Bronchial epithelial cell (primary cell): ENCODE measurements around the gene GATM. TPM values are rescaled to one million over a fixed set of nuclear protein-coding genes. Genes with fewer than 3 reads are reported as not detected.

Source experiments
- DNase-seq: peaks from one replicate; pipeline ENCODE4 v3.0.0-alpha.2; 2010; ENCODE audit warnings: low read depth
- FAIRE-seq: peaks from 2 replicates; lab custom pipeline; 2011; peaks lifted over from hg19 to GRCh38; lab: Jason Lieb, UNC
- H3K27me3 ChIP-seq: 2 replicates; pipeline ENCODE4 v1.5.1; 2011; ENCODE audit warnings: low read length; ENCODE audit not compliant: control insufficient read depth, insufficient read depth
- H3K36me3 ChIP-seq: 2 replicates; pipeline ENCODE4 v1.5.1; 2011; ENCODE audit warnings: low read length; ENCODE audit not compliant: control insufficient read depth, insufficient read depth
- H3K4me3 ChIP-seq: 2 replicates; pipeline ENCODE4 v1.5.1; 2011; ENCODE audit warnings: mild to moderate bottlenecking, low read depth, low read length, control low read depth
- total RNA-seq: library from RNA; depleted of rRNA; stranded (reverse); fragments of >200 nt; gene quantifications from 2 replicates; pipeline ENCODE4 v1.2.1, GENCODE V29; 2014
- TF ChIP-seq, protein P1 (sequence below): IDR thresholded peaks from 2 replicates; pipeline ENCODE4 v1.5.1; 2011; ENCODE audit warnings: mild to moderate bottlenecking, moderate library complexity, low read length, control low read depth, inconsistent platforms; ENCODE audit not compliant: insufficient read depth, severe bottlenecking

Gene GATM
- total RNA-seq, 1 donor from 2014 or later, result 1.3 TPM

DNA sequence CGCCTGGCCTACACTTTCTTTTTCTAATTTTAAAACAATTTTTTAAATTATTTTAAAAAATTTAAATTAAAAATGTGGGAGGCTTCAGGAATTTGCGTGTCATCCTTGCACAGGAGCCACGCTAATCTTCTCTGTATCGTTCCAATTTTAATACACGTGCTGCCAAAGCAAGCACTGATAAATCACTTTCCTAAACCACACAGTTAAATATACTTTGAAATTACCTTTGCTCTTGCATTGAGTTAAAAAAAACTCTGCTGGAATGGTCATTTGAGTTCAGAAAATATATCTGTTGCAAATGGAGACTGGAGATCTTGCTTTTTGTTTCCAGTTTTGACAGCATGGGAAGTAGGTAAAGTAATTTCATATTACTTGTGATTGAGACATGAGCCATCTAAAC is 23.6 kb downstream of the GATM start:
- TF ChIP-seq, protein P1, sequence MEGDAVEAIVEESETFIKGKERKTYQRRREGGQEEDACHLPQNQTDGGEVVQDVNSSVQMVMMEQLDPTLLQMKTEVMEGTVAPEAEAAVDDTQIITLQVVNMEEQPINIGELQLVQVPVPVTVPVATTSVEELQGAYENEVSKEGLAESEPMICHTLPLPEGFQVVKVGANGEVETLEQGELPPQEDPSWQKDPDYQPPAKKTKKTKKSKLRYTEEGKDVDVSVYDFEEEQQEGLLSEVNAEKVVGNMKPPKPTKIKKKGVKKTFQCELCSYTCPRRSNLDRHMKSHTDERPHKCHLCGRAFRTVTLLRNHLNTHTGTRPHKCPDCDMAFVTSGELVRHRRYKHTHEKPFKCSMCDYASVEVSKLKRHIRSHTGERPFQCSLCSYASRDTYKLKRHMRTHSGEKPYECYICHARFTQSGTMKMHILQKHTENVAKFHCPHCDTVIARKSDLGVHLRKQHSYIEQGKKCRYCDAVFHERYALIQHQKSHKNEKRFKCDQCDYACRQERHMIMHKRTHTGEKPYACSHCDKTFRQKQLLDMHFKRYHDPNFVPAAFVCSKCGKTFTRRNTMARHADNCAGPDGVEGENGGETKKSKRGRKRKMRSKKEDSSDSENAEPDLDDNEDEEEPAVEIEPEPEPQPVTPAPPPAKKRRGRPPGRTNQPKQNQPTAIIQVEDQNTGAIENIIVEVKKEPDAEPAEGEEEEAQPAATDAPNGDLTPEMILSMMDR, result no peak

DNA sequence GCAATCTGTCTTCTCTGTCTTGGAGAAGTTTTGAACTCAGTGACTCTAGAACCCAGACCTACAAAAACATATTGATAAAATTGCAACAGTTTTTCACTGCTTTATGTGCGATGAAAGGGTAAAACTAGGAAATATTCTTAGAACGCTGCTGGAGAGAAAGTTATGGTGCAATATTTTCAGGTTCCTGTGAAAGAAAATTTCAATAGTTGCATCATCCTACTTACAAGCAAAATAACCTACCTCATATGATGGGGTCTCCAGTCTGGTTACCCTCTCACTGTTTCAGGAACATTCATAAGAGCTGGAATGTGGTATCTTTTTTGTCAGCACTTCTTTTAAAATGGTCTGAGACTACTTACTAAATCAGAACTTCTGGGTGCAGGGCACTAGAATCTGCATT is 27.1 kb downstream of the GATM start:
- TF ChIP-seq, protein P1, result no peak
- FAIRE-seq (no peak), DNase-seq (no peak)
- Histone ChIP-seq H3K27me3 (peaks cover 1% of the 10 kb centered on the region), H3K36me3 (no peaks in the 10 kb centered on the region), H3K4me3 (no peak overlapping the region)

More for the DNA sequence above, 23.6 kb downstream of the GATM start:
- peaks cover 1% of the 10 kb centered on the region for H3K27me3 ChIP-seq
- H3K36me3 ChIP-seq, result no peaks in the 10 kb centered on the region
- no peak for FAIRE-seq
- no peak for DNase-seq
- no peak overlapping the region for H3K4me3 ChIP-seq

DNA sequence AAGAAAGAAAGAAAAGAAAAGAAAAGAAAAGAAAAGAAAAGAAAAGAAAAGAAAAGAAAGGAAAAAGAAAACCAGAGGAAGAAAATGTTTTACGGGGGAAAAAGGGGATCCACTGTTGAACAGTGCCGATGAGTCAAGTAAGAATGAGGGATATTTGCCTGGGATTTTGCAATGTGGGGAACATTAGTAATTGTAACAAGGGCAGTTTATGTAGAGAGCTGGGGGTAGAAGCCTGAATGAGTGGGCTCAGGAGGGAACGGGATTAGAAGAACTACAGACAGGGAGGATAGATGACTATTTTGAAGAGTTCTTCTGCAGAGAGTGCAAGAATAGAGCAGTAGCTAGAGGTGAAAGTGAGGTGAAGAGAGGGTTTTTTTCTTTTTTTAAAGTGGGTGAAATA is 28.7 kb downstream of the GATM start:
- FAIRE-seq, result no peak
- Histone ChIP-seq H3K4me3 (no peak overlapping the region), H3K36me3 (no peaks in the 10 kb centered on the region), H3K27me3 (peaks cover 1% of the 10 kb centered on the region)
- DNase-seq, result no peak
- TF ChIP-seq, protein P1, result no peak

DNA sequence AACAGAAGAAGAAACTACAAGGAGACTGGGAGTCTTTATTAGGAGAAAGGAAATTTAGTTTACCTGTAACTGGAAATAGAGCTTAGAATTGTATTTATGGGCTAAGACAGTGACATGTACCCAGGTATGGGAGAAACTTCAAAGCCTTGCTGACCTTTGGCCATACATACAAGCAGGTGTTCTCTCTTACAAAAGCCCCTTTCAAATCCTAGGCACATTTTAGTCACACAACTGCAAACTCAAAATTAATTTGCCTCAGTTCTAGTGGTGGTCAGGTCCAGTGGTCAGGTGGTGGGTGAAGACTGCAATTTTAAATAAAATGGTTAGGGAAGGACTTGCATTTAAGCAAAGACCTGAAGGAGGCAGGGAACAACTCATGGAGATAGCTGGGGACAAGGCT is 30.4 kb downstream of the GATM start:
- FAIRE-seq, result no peak
- DNase-seq, result no peak
- TF ChIP-seq, protein P1, result no peak
- Histone ChIP-seq H3K36me3 (no peaks in the 10 kb centered on the region), H3K27me3 (peaks cover 1% of the 10 kb centered on the region), H3K4me3 (no peak overlapping the region)

DNA sequence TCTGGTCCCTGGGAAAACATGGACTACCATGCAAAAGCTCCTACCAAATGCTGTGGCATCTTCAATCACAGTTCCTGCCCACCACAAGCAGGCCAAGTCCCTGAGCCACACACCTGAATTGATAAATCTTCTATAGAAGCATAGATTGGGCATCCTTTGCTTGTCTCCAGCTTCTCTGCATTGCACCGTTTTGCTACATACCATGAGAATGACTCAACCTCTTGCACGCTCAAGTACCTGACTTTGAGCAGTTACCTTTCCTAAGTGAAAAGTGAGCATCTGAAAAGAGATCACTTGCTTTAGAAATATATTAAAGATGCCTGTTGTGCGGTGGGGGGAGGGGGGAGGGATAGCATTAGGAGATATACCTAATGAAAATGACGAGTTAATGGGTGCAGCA is 31.3 kb downstream of the GATM start:
- TF ChIP-seq, protein P1, result no peak
- Histone ChIP-seq H3K4me3 (no peak overlapping the region), H3K36me3 (no peaks in the 10 kb centered on the region), H3K27me3 (peaks cover 1% of the 10 kb centered on the region)
- DNase-seq, result peak; percentile 52
- no peak for FAIRE-seq

DNA sequence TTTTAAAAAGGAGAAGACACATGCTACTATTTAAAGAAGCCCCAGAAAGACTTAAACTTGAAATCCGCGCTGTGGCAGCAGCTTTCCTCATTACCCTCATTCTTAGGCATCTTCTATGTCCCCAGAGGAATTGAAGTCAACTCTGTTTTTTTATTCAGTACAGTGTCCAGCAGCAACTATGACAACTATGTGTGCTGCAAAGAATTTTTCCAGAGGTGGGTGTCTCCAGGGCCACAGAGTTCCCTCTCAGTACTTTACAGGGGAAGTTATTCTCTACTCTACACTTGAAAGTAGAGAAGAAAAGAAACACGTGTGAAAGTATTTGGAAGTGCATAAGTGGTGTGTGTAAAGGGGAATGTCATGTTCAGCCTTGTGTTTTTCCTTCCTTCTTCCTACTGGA is 32.0 kb downstream of the GATM start:
- Histone ChIP-seq H3K36me3 (no peaks in the 10 kb centered on the region), H3K27me3 (peaks cover 1% of the 10 kb centered on the region), H3K4me3 (no peak overlapping the region)
- DNase-seq (no peak), FAIRE-seq (no peak)
- TF ChIP-seq, protein P1, result no peak
